Activated CD4-positive, alpha-beta T cell treated with anti-CD3 and anti-CD28 coated beads, Interleukin-2, amount 50 U/mL, for 1 hour (primary cell): Measurements from ENCODE around the gene DCD.
"Not testable (repeated sequence)": the region's sequence is repeated elsewhere in the genome, so short reads cannot be mapped to it uniquely, and the experiment has no call there.

Experiments
- DNase-seq: peaks from one replicate; pipeline ENCODE4 v3.0.0-alpha.2; 2020

The DCD gene

DNA sequence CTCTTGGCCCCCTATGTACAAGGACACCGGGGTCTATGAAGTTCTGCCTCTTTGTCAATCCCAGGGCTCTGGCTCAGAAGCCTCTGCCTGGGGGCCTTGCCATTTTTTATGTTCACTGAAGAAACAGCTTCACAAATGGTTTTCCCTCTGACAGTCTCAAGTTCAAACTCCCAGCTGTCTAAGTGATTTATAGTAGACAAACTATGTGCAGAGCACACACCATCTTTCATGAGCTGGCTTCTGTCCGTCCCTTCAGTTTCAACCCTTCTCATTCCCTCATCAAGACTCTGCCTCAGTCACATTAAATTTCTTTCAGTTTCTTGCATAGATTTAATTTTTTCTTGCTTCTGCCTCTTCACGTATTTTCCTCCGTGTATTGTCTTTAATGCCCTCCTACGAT, 2.7 kb upstream of the DCD start:
- no peak for DNase-seq

DNA sequence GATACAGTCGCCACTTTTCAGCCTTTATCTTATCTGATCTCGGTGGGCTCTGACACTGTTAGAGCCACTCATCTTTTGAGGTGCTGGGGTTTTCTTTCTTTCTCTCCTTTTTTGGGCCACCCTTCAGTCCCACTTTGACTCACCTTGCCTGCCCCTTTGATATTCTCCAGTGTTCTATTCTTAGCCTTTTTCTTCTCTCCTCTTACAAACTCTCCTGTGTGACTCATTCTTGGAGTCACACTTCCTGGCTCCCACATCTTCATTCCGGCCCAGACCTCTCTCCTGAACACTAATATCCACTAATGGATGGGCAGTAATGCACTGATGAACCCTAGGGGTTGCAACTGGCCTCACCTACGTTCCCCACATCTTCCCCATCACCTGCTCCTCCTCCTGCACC, 2.2 kb upstream of the DCD start:
- no peak for DNase-seq

DNA sequence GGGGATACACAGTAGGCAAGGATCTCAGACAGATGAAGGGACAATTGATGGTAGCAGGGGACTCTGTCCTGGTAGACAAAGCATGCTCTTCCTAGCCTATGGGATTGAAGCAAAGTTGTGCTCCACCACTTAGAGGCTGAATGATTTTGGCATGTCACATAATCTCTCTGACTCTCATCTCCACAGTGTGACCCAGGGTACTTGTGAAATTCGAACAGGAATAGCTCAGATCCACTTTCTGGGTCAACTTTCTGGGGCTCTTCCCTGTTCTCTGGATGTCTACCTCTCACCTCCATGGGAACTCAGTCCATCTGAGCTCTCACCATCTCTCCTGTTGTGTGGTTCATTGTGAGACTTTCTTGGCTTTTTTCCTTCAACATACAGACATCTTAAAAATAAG, 1.7 kb upstream of the DCD start:
- no peak for DNase-seq

DNA sequence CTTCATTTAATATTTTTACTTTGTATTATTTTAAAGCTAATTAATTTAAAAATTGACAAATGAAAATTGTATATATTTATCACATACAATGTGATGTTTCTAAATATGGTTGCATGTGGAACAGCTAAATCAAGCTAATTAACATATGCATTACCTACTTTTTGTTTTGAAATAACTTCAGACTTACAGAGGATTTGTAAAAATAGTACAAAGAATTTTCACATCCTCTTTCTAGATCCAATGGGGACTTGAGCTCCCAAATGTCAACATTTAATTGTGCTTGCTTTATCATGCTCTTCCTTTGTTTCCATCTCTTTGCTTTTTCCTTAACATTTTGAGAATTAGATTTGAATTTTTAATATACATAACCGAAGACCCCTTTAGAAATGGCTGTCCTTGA, 6.6 kb downstream of the DCD start:
- DNase-seq: no peak

DNA sequence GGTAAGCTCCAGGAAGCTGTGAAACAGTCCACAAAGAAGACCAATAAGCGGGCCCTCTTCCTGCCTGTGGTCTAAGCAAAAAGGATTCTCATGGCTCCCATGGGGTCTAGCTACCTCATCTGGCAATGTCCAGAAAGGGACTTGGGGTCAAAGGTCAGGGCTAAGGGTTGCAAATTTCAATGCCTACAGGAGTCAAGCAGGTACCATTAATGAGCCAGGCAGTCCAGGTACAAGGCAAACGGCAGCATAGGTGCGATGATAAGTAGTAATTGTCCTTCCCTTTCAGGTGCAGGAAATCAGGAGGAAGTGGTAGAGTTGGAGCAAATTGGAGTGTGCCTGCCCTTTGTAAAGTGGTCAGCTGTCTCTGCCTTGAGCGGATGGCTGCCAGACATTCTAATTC, 7.1 kb downstream of the DCD start:
- no peak for DNase-seq

DNA sequence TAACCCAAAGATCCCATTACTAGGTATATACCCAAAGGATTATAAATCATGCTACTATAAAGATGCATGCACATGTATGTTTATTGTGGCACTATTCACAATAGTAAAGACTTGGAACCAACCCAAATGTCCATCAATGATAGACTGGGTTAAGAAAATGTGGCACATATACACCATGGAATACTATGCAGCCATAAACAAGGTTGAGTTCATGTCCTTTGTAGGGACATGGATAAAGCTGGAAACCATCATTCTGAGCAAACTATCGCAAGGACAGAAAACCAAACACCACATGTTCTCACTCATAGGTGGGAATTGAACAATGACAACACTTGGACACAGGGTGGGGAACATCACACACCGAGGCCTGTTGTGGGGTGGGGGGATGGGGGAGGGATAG, 9.1 kb downstream of the DCD start:
- not testable (repeated sequence) for DNase-seq

DNA sequence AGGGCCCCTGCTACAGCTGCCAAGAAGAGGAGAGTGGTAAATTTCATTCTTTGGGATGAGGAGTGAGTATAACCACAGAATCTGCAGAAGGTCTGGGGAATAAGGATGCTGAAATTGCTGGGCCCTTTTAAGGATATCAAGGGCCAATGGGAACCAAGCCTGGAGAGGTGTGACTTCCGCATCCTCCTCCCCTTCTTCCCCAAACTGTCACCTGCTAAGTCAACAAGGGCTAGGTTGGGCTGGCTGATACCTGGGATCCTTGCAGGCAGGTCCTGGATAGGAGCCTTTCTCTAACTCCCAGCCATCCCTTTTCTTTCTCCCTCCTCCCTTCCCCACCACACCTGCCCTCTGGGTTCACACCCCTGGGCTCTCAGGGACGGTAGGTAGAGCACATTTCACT, 13.4 kb downstream of the DCD start, which contains the start of gene LACRT:
TSS of gene LACRT (minus strand) at position 101 of the 400 bp plus-strand sequence. CDS start at position 47, 54 bp downstream.
- no peak for DNase-seq

DNA sequence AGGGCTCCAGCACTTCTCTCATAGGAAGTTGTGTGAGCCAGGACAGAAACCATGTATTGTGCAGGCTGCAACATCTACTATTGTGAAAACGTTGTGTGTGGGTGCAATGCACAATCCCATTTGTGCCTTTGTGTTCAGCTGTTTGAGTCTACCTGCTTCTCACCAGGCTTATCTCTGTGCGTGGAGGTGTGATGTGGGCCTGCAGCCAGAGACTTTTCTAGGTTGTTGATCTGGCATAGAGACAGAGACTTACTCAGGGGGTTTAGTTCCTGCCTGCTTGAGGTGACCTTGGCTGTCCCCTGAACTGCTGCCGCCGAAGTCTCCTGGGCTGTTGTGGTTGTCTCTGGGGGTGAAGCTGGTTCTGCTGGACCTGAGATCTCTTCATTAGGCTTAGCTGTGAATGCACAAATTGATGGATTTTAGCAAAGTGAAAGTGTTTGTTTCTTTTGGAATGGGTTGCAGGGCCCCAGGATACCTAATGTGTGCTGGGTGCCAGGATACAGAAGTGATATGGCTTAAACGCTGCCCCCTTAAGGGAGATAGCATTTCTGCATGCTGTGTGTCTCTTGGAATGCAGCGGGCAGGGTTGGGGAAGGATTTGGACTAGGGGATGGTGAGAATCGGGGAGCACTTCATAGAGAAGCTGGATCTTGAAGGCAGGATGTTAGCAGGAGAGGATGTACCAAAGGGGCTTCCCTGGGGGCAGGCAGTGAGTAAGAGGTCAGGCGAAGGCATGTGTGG, 16.0 kb downstream of the DCD start:
- no peak for DNase-seq

DNA sequence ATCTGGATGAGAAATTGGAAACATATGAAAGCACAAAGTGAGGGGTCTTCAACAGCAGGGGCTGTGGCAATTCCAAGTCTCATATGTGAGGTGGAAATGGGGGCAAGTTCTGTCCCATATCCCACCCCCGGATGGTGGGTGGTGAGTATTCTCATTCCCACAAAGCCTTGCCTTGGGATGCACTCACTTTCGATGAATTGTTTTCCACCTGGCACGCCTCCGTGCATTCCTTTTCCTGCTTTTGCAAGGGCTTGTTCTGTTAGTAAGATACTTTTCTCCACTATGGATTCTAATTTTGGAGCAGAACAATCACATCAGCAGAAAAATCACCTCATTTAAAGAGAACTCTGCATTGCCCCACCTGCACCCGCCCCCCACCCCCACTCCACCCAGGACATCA, 16.6 kb downstream of the DCD start:
- DNase-seq: no peak

DNA sequence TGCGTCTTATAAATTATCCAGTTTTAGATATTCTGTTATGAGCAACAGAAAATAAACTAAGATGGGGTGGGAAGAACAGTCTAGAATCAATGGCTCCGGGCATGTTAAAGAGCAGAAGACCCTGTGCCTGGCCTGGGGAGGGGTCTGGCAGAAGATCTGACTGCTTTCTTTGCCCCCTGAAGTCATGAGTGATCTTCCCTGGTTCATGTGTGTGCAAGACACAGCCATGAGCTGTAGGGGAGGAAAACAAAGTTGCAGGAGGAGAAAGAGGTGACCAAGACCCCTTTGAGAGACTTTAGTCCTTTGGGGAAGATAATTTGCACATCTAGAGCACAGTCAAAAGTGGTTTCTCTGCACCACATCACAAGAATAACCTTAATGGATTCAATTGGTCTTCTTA, 18.2 kb downstream of the DCD start:
- DNase-seq: no peak

DNA sequence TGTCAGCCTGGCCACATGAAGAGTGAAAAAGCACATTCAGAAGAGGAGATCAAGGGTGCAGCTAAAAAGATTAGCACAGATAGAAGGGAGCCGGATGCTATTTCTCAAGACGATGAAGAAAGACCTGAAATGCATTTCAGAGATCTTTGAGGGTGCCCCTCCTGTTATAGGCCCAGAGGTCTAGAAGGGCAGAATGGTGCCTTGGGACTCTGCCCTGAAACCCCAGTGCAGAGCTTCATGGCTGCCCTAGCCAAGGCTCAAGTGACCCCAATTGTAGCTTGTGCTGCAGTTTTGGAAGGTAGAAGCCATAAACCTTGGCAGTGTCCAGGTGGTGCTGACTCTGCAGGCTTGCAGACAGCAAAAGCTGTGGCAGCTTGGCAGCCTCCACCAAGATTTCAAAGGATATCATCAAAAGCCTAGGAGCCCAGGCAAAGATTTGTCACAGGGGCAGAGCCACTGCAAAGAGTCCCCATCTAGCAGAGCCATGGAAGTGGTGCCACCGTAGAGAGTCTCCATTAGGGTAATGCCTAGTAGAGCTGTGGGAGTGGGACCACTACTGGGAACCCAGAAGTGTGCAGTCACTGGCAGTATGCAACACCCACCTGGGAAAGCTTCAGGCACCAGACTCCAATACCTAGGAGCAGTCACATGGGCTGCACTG, 19.8 kb downstream of the DCD start:
- DNase-seq: no peak

DNA sequence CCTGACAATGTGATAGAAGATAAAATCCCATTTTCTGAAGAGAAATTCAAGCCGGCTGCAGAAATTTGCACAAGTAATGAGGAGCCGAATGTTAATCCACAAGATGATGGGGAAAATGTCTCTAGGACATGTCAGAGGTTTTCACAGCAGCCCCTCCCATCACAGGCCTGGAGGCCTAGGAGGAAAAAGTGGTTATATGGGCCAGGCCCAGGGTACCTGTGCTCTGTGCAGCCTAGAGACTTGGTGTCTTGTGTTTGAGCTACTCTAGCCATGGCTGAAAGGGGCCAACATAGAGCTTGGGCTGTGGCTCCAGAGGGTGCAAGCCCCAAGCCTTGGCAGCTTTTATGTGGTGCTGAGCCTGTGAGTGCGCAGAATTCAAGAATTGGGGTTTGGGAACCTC, 20.9 kb downstream of the DCD start:
- no peak for DNase-seq

DNA sequence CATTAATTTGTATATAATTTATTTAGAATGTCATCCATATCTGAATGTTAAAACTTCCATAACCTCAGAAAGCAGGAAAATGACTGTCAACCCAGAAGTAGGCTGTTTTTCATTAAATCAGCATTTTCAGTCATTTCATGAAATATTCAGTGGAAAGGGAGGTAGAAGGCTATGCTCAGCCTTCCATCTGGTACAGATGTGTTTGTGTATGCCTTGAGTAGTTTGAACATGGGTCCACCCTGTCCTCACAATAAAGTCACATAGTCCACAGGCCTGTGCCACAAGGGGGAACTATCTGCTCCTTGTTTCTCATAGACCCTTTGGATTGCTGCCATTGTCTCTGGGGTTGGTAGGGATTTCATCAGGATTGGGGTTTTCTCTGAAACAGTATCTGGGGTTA, 22.6 kb downstream of the DCD start:
- DNase-seq: no peak

DNA sequence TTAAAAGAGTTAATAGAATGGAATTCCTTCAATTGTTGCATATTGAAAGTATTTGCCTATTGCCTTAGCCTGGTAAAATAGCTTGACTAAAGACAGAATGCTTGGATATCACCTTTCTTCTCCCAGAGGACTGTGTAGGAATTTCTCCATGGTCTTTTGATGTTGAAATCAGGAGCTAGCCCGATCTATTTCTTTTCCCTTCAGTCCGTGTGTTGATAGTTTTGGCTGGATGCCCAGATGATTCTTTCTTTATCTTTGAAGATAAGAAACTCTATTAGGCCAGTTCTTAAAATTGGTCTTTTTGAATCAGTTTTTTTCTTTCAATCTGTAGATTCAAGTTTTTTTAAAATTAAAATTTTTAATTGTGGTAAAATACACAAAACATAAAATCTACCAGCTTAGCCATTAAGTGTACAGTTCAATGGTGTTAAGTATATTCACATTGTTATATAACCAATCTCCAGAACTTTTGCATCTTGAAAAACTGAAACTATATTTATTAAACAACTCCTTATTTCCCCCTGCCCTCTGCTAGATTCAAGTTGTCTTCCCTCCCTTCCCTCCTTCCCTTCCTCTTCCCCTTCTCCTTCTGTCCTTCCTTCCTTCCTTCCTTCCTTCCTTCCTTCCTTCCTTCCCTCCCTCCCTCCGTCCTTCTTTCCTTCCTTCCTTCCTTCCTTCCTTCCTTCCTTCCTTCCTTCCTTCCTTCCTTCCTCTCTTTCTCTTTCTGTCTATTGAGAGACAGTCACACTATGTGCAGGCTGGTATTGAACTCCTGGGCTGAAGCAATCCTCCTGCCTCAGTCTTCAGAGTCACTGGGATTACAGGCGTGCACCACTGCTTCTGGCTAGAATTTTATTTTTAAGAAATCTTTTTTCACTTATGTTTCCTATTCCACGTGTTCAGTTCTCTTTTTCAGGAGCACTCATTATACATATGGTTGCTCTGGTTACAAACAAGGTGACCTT, 23.6 kb downstream of the DCD start:
- DNase-seq: no peak

DNA sequence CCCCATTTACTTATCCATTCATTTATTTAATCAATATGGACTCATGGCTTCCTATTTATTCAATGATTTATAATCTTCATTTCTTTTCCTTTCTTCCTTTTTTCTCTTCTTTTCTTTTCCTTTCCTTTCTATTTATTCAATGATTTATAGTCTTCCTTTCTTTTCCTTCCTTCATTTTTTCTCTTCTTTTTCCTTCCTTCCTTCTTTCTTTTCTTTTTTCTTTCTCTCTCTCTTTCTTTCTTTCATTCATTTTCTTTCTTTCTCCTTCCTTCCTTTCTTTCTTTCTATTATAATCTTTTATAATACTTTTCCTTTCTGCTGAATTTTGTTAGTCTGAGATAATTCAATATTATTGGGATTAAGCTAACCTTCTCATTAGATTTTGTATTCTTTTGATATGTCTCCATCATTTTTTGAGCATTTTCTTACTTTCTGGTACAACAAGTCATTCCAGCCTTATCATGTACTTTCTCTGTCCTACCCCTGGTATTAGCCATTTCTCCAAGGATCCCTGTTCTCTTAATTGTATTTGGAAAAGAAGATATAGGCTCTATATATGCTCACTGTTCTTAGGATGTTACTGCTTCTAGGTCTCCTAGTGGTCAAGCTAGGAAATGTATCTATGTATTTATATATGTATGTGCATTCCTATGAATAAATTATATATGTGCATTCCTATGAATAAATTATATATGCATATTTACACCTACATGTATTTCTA, 25.5 kb downstream of the DCD start:
- DNase-seq: no peak

DNA sequence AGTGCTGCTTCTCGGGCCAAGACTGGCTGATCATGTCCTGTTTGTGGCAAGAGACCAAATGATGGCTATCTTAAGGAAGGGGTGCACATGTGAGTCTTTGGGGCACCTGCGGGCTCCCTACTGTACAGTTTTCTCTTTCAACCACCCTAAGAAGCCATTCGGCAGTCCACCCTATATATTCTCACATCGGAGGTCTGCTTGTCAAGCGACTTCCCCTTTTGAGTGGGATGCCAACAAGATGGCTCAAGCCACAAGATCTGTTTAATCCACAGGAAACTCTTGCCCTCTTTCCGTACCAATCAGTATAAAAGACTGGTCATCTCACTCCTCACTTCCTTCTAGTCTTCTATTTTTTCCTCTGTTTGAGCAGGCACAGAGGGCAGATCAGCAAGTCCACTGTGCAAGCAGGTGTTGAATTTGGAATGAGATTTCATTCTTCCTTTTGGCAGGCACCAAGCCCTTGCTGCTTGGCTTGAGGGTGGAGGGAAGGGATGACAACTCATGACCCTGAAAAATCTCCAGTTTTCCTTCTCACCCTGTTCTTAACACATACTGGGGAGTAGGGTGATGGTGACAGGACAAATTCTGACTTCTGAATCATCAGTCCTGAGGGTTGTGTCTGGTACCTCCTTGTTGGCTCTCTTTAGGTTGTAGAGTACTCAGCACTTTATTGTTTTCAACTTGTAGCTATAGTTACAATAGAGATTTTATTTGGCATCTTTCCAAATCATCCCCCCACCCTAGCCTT, 31.1 kb downstream of the DCD start:
- no peak for DNase-seq

DNA sequence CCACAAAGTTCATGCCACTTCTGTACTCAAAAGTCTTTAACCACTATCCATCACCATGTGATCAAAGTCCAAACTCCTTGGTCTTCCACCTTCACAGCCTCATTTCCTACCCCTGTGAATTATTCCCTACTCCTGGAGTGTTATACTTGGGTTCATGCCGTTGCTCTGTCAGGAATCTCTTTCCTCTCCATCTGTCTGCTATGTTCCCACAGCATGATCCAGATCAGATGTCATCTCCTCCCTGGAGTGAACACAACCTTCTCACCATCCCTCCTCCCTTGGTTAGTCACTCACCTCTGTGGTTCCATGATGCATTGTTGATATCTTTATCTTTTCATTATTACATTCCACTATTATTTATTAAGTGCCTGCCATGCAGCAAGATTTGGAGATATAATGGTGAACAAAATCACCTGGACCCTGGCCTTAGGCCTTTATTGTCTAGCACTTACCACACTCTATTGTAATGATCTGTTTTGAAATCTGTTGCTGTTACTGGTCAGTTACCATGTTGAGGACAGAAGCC, 35.9 kb downstream of the DCD start:
- DNase-seq: no peak

DNA sequence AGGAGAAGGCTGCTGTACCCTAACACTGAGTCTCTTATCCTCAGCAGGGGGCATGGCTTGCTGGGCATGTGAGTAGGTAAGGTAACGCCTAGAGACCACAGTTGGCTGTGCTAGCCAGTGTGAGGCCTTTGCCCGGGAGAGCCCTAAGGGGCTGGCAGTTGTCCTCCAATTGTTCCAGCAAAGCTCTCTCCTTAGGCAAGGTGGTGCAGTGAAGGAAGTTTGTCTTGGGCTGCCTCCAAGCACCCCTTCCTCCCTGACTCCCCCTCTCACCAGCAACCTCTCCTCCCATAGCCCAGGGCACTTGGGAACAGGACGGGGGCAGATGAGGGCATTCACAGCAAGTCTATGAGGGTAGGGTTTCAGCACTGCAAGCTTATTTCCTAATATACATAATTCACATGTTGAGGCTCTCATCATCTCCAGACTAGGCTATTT, 36.4 kb downstream of the DCD start:
- DNase-seq: no peak

DNA sequence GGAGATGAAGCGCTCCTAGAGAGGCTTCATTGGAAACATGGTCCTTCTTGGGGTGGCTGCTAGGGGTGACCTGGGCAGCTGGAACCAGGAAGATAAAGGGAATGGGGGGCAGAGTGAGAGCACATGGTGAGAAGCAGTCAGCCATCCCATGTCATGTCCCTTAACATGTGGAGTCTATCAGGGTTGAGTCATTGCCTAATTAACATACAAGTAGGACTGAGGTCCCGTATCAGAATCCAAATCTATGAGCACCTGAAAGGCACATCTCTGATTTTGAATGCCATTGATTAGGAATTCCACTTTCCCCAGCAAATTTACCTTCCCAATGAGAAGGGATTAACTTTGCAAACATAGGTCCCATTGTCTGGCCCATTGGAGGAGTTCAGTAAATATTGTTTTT, 39.4 kb downstream of the DCD start:
- DNase-seq: no peak

DNA sequence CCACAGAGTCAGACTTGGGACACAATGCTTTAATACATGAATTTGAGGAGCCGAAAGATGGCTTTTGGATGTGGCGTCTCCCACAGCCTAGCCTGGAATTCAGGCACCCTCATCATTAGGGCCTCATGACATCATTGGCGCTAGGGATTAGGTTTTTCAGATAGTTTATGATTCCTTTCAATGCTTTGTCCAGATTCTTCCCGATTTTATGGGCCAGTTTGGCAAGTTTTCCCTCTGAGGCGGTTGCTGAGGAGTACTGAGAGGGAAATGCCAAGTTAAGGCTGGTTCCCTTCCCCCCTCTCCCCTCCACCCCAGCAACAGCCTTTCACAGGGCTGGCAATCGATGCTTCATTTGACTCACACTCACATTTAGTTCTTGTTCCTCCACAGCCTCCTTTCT, 40.0 kb downstream of the DCD start:
- DNase-seq: no peak

DNA sequence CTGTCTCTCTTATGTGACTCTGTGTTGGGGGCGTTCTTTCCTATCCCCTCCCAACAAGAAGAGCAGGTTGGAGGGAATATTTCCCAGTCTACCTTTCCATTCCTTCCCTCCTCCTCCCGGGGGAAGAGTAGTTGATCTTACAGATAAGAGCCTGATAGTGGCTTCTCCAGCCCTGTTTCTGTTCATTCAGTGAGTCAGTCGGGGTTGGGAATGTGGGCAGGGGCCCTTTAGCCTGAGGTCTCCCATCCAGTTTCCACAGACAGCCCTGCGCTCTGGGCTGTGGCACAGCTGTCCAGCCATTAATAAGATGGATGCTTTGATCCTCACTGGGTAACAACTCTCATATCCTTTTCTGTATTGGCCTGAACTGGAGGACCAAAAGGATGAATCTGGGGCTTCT, 41.6 kb downstream of the DCD start:
- DNase-seq: no peak
